Measurements from ENCODE around the gene KBTBD4. TPM values are rescaled to one million over a fixed set of nuclear protein-coding genes. Genes with fewer than 3 reads are reported as not detected.
A peak's percentile ranks its signal among the peaks of the same experiment; 100 is the strongest.

The KBTBD4 gene
- total RNA-seq, 4 donors from 2014 or later: 22.8 to 34.5 (median 30.7) TPM

DNA sequence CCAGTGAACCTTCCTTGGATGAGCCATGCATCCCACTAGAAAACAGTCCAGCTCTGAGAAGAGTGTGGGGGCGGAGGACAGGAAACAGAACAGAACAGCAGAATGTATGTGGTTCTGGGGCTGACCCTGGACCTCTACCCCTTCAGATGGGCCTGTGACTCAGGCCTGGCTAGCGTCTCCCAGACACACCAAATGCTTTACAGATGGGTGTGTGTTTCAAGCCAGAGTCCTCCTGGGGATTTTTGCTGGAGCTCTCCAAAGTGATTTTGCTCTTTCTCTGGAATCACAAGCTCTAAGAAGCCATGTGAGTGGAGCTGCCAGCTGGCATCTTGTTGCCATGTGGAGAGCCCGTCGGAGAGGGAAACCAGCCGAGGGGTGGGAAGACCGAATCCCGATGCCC, 28.6 kb upstream of the KBTBD4 start:
- Histone ChIP-seq H3K9me3 (no peaks in the 10 kb centered on the region), H3K27ac (peak overlapping the region in 2 of 3 donors; percentile 40 to 72), H3K4me1 (peaks cover 0 to 21% of the 10 kb centered on the region in 2 donors), H3K4me3 (replicated peaks in 1 of 3) (no peak overlapping the region), H3K27me3 (no peaks in the 10 kb centered on the region), H3K36me3 (no peaks in the 10 kb centered on the region)
- TF ChIP-seq POLR2A (IDR thresholded peaks at IDR 0.05): no peak
- TF ChIP-seq, protein P1, sequence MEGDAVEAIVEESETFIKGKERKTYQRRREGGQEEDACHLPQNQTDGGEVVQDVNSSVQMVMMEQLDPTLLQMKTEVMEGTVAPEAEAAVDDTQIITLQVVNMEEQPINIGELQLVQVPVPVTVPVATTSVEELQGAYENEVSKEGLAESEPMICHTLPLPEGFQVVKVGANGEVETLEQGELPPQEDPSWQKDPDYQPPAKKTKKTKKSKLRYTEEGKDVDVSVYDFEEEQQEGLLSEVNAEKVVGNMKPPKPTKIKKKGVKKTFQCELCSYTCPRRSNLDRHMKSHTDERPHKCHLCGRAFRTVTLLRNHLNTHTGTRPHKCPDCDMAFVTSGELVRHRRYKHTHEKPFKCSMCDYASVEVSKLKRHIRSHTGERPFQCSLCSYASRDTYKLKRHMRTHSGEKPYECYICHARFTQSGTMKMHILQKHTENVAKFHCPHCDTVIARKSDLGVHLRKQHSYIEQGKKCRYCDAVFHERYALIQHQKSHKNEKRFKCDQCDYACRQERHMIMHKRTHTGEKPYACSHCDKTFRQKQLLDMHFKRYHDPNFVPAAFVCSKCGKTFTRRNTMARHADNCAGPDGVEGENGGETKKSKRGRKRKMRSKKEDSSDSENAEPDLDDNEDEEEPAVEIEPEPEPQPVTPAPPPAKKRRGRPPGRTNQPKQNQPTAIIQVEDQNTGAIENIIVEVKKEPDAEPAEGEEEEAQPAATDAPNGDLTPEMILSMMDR (IDR thresholded peaks at IDR 0.05): no peak
- WGBS, 2 donors: 25 to 60% methylated on average over 7 of the region's 7 CpGs
- intact Hi-C loops (cut with DNase I): no loop called here
- peak; percentile 56 to 87 for DNase-seq

DNA sequence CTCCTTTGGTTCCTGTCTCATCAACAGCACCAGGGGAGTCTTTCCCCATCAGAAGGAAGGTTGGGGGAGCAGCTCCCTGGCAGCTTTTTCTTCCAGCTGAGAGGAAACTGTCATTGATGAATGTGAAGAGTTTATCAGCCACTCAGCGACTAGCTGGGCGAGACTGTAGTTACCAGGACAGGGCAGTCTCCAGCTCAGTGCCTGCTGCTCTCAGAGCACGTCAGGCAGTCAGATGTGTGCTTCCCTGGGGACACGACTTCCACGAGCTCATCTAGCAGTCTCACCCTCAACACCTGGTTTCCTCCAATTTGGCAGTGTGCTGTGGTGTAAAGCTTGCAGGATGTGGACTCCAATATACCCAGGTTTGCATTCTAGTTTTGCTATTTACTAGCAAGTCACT, 28.0 kb upstream of the KBTBD4 start:
- Histone ChIP-seq H3K9me3 (no peaks in the 10 kb centered on the region), H3K36me3 (no peaks in the 10 kb centered on the region), H3K27ac (peak overlapping the region in 2 of 3 donors; percentile 40 to 72), H3K27me3 (no peaks in the 10 kb centered on the region), H3K4me1 (peaks cover 0 to 21% of the 10 kb centered on the region in 2 donors), H3K4me3 (replicated peaks in 1 of 3) (no peak overlapping the region)
- peak; percentile 64 to 78 for DNase-seq
- WGBS, 2 donors: 15 to 20% methylated on average over 5 of the region's 5 CpGs
- intact Hi-C loops (cut with DNase I): no loop called here
- peak in 1 of 2 donors; percentile 28 for TF ChIP-seq POLR2A (IDR thresholded peaks at IDR 0.05)
- TF ChIP-seq, protein P1 (IDR thresholded peaks at IDR 0.05): no peak

DNA sequence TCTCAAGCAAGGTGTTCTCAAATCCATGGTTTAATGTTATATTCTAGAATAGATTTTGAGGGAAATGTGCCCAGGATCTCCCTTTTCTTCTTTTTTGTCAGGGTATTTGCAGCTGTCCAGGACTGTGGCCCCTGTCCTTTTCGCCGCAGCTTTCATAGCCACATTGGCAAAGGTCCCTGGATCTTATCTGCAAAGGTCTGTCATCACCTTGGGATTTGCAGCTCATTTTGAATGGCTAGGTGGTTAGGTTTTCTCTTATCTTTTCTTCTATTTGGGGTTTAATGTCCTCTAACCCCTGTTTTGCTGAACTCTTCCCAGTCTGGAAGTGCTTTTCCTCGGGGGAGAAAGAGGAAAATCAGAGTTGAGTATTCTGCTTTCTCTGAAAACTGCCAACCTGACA, 27.2 kb upstream of the KBTBD4 start:
- H3K4me3 ChIP-seq (replicated peaks in 1 of 3): no peak overlapping the region
- whole genome bisulfite sequencing, 2 donors: 67 to 73% methylated on average over 3 of the region's 3 CpGs
- intact Hi-C loops (cut with DNase I): no loop called here
- no peaks in the 10 kb centered on the region for H3K36me3 ChIP-seq
- DNase-seq: no peak
- TF ChIP-seq, protein P1 (IDR thresholded peaks at IDR 0.05): no peak
- no peak for TF ChIP-seq POLR2A (IDR thresholded peaks at IDR 0.05)
- H3K9me3 ChIP-seq: no peaks in the 10 kb centered on the region
- H3K4me1 ChIP-seq: peaks cover 0 to 21% of the 10 kb centered on the region in 2 donors
- H3K27me3 ChIP-seq: no peaks in the 10 kb centered on the region
- no peak overlapping the region for H3K27ac ChIP-seq

DNA sequence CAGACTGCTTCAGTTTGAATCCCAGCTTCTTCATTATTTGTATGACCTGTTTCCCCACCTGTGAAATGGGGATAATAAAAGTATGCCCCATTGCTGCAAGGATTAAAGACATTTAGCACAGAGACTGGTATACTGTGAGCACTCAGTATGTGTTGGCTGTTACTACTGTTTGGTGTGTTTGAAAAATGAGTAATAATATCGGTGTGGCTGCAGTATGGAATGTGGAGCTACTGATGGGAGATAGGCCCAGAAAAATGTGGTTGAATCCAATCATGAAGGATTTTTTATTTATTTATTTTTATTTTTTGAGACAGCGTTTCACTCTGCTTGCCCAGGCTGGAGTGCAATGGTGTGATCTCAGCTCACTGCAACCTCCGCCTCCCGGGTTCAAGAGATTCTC, 24.5 kb upstream of the KBTBD4 start:
- 88 to 91% methylated on average over 4 of the region's 4 CpGs for WGBS, 2 donors
- no peaks in the 10 kb centered on the region for H3K27me3 ChIP-seq
- intact Hi-C loops (cut with DNase I): no loop called here
- H3K4me1 ChIP-seq: peaks cover 0 to 20% of the 10 kb centered on the region in 2 donors
- no peaks in the 10 kb centered on the region for H3K9me3 ChIP-seq
- no peaks in the 10 kb centered on the region for H3K36me3 ChIP-seq
- no peak for TF ChIP-seq POLR2A (IDR thresholded peaks at IDR 0.05)
- TF ChIP-seq, protein P1 (IDR thresholded peaks at IDR 0.05): no peak
- H3K27ac ChIP-seq: no peak overlapping the region
- no peak overlapping the region for H3K4me3 ChIP-seq (replicated peaks in 1 of 3)
- DNase-seq: no peak

DNA sequence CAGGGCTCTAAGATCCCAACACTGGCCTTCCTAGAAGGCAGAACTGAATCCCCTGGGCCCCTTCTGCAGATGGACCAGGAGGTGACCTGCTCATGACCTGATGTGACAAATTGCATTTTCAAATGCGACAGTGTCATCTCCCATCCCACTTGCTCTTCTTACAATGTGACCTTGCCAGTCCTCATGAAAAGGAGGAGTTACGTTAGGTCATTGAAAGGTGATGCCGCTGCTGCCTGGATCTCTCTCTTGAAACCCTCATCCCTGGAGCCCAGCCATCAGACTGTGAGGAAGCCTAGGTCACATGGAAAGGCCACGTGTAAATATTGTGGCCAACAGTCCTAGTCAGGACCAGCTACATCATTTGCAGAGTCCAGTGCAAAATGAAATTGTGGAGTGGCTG, 21.1 kb upstream of the KBTBD4 start:
- DNase-seq: no peak
- 60 to 62% methylated on average over 4 of the region's 4 CpGs for WGBS, 2 donors
- H3K36me3 ChIP-seq: no peaks in the 10 kb centered on the region

More for the DNA sequence above, 21.1 kb upstream of the KBTBD4 start:
- no peak for TF ChIP-seq POLR2A (IDR thresholded peaks at IDR 0.05)
- TF ChIP-seq, protein P1 (IDR thresholded peaks at IDR 0.05): no peak
- Histone ChIP-seq H3K9me3 (no peaks in the 10 kb centered on the region), H3K27ac (no peak overlapping the region), H3K27me3 (no peaks in the 10 kb centered on the region), H3K4me1 (peaks cover 2 to 6% of the 10 kb centered on the region in 2 donors), H3K4me3 (replicated peaks in 1 of 3) (no peak overlapping the region)
- intact Hi-C loops (cut with DNase I): no loop called here
